Vagina (tissue), 2 donors: ENCODE measurements around the gene PDE9A.

Experiments
- CTCF ChIP-seq, 3 experiments: fragments of 450-650 bp in 2 of 3; fragments of 200-600 bp in 1 of 3; sonication (generic) in 1 of 3; IDR thresholded peaks; one replicate each; pipeline ENCODE4 v1.5.1; 2017 to 2019; ENCODE audit warnings: antibody characterized with exemption in 3 of 3, mild to moderate bottlenecking in 2 of 3, moderate library complexity in 2 of 3
- POLR2A ChIP-seq, 2 donors: fragments of 450-650 bp; IDR thresholded peaks; one replicate each; pipeline ENCODE4 v1.6.1; 2017; ENCODE audit warnings: antibody characterized with exemption in 2 of 2, mild to moderate bottlenecking in 2 of 2, moderate library complexity in 2 of 2

- TF ChIP-seq CTCF (IDR thresholded peaks at IDR 0.05) (no peak), POLR2A (IDR thresholded peaks at IDR 0.05) (no peak)
Measured at GRCh38 chr21:42690586-42690985, 37.2 kb downstream of the PDE9A start.
